IMR-90 (cell line): ENCODE data around the gene PHAF1. TPM values are rescaled to one million over a fixed set of nuclear protein-coding genes. Genes with fewer than 3 reads are reported as not detected.

Experiments
- ATAC-seq: fragments of 200-7000 bp; cut with Tn5 transposase; 2 replicates; pipeline ENCODE4 v1.9.1; 2020; ENCODE audit warnings: low read depth, mild to moderate bottlenecking, moderate library complexity
- BruUV-seq: library from RNA; stranded (reverse); fragments of 400-500 nt; replicated peaks from 2 replicates; lab custom pipeline; 2021; lab: Mats Ljungman, UMichigan
- CTCF ChIA-PET: fragments of 300-600 bp; formaldehyde crosslinking; extraction: SDS; loops from one replicate; lab custom pipeline; 2021; ENCODE audit warnings: antibody characterized with exemption; lab: Yijun Ruan, JAX
- POLR2A ChIA-PET: fragments of 300-600 bp; sonication (Branson Sonifier 250); formaldehyde crosslinking; loops from one replicate; lab custom pipeline; 2022; ENCODE audit warnings: antibody characterized with exemption; ENCODE audit not compliant: unreplicated experiment; lab: Charles Lee
- DNase-seq: peaks from one replicate; pipeline ENCODE4 v3.0.0; 2013
- H2AFZ ChIP-seq: replicated peaks from 2 replicates; pipeline ENCODE3; 2013; ENCODE audit warnings: low read length, mild to moderate bottlenecking; ENCODE audit not compliant: poor library complexity
- H2AK5ac ChIP-seq: 2 replicates; pipeline ENCODE4 v1.6.1; 2013; ENCODE audit warnings: low read depth, low read length, inconsistent platforms
- H2AK9ac ChIP-seq: replicated peaks from 2 replicates; pipeline ENCODE3; 2013; ENCODE audit warnings: mild to moderate bottlenecking, low read depth, low read length, moderate library complexity; ENCODE audit not compliant: poor library complexity
- H2BK120ac ChIP-seq: 2 replicates; pipeline ENCODE4 v1.6.1; 2013; ENCODE audit warnings: low read depth, low read length, inconsistent platforms
- H2BK15ac ChIP-seq: 3 replicates; pipeline ENCODE4 v1.6.1; 2013; ENCODE audit warnings: low read depth, low read length, inconsistent platforms
- H2BK20ac ChIP-seq: 2 replicates; pipeline ENCODE4 v1.6.1; 2013; ENCODE audit warnings: low read depth, mild to moderate bottlenecking, inconsistent platforms, low read length, moderate library complexity
- H2BK5ac ChIP-seq: 2 replicates; pipeline ENCODE4 v1.6.1; 2013; ENCODE audit warnings: mild to moderate bottlenecking, low read depth, low read length, inconsistent platforms; ENCODE audit not compliant: poor library complexity, severe bottlenecking
- H3K14ac ChIP-seq: replicated peaks from 2 replicates; pipeline ENCODE4 v1.6.1; 2013; ENCODE audit warnings: low read depth, low read length, inconsistent platforms
- H3K18ac ChIP-seq: 2 replicates; pipeline ENCODE4 v1.6.1; 2013; ENCODE audit warnings: low read depth, low read length, control low read depth
- H3K23ac ChIP-seq: 2 replicates; pipeline ENCODE4 v1.6.1; 2013; ENCODE audit warnings: low read depth, low read length, inconsistent platforms
- H3K27ac ChIP-seq: 2 replicates; pipeline ENCODE4 v1.5.1; 2013; ENCODE audit warnings: mild to moderate bottlenecking, control low read depth, low read length; ENCODE audit not compliant: insufficient read depth
- H3K27me3 ChIP-seq: 2 replicates; pipeline ENCODE4 v1.6.1; 2013; ENCODE audit warnings: low read length; ENCODE audit not compliant: control insufficient read depth, insufficient read depth
- H3K36me3 ChIP-seq: 2 replicates; pipeline ENCODE4 v1.6.1; 2013; ENCODE audit warnings: low read length, mixed read lengths; ENCODE audit not compliant: control insufficient read depth, insufficient read depth
- H3K4ac ChIP-seq: 2 replicates; pipeline ENCODE4 v1.6.1; 2013; ENCODE audit warnings: low read depth, low read length, inconsistent platforms
- H3K4me1 ChIP-seq: 2 replicates; pipeline ENCODE4 v1.6.1; 2013; ENCODE audit warnings: low read length, mixed read lengths; ENCODE audit not compliant: control insufficient read depth, insufficient read depth
- H3K4me2 ChIP-seq: 2 replicates; pipeline ENCODE4 v1.6.1; 2013; ENCODE audit warnings: low read depth, mild to moderate bottlenecking, control low read depth, low read length, moderate library complexity
- H3K4me3 ChIP-seq: 2 replicates; pipeline ENCODE4 v1.5.1; 2013; ENCODE audit warnings: low read depth, mild to moderate bottlenecking, control low read depth, low read length, moderate library complexity; ENCODE audit not compliant: insufficient read depth
- H3K56ac ChIP-seq: 2 replicates; pipeline ENCODE4 v1.6.1; 2013; ENCODE audit warnings: low read length, inconsistent platforms; ENCODE audit not compliant: insufficient read depth; ENCODE audit errors: extremely low read depth
- H3K79me1 ChIP-seq, 2 experiments: 2 replicates each; pipeline ENCODE4 v1.6.1; 2013; ENCODE audit warnings: low read length in 2 of 2, inconsistent platforms in 1 of 2, low read depth in 1 of 2
- H3K9ac ChIP-seq: 2 replicates; pipeline ENCODE4 v1.6.1; 2013; ENCODE audit warnings: low read depth, low read length, control low read depth
- H3K9me1 ChIP-seq: 2 replicates; pipeline ENCODE4 v1.6.1; 2013; ENCODE audit warnings: low read length, inconsistent platforms; ENCODE audit not compliant: insufficient read depth
- H3K9me3 ChIP-seq: 2 replicates; pipeline ENCODE4 v1.6.1; 2013; ENCODE audit warnings: low read length; ENCODE audit not compliant: control insufficient read depth, insufficient read depth
- H4K20me1 ChIP-seq: 2 replicates; pipeline ENCODE4 v1.6.1; 2013; ENCODE audit warnings: low read length, inconsistent platforms; ENCODE audit not compliant: insufficient read depth
- H4K5ac ChIP-seq: 2 replicates; pipeline ENCODE4 v1.6.1; 2013; ENCODE audit warnings: mild to moderate bottlenecking, low read depth, low read length, control low read depth
- H4K8ac ChIP-seq, 2 experiments: 2 replicates each; pipeline ENCODE4 v1.6.1; 2013; ENCODE audit warnings: low read depth in 2 of 2, low read length in 2 of 2, control low read depth in 1 of 2, inconsistent platforms in 1 of 2
- H4K91ac ChIP-seq: 2 replicates; pipeline ENCODE4 v1.6.1; 2013; ENCODE audit warnings: low read depth, low read length, inconsistent platforms; ENCODE audit not compliant: insufficient read depth
- CEBPB ChIP-seq: IDR thresholded peaks from 2 replicates; pipeline ENCODE4 v1.6.1; 2012; ENCODE audit warnings: low read depth, low read length, improper control_type of control experiment
- CHD1 ChIP-seq: IDR thresholded peaks from 2 replicates; pipeline ENCODE4 v1.6.1; 2012; ENCODE audit warnings: low read depth, low read length, improper control_type of control experiment
- WGBS, 2 experiments: methylation state at CpG; one replicate each; pipeline versions ENCODE4 v1.1.5 to v1.1.7; 2013; ENCODE audit warnings: missing lambda C conversion rate in 2 of 2; ENCODE audit not compliant: insufficient read length in 1 of 2; ENCODE audit errors: extremely low coverage in 2 of 2; 5-methylcytosine and 5-hydroxymethylcytosine counted together
- dilution Hi-C: fragments of 300-500 bp; cut with HindIII; formaldehyde crosslinking; loops from one replicate; pipeline ENCODE4 v1.14.3; 2018; ENCODE audit warnings: low sequenced_read_pairs; ENCODE audit not compliant: unreplicated experiment
- in situ Hi-C: fragments of 300-500 bp; cut with MboI; formaldehyde crosslinking; loops from 3 replicates; pipeline ENCODE4 v1.14.3; 2019; ENCODE audit warnings: low sequenced_read_pairs, inconsistent platforms, mixed read lengths
- intact Hi-C: fragments of 100-400 bp; cut with micrococcal nuclease; formaldehyde crosslinking; loops from 2 replicates; pipeline ENCODE4 v1.10.0; 2022
- polyA plus RNA-seq, 3 experiments: library from polyadenylated mRNA; depleted of rRNA; stranded (reverse); fragments of >200 nt; gene quantifications; 2 replicates each; pipeline ENCODE4 v1.2.3, GENCODE V29; 2012; ENCODE audit warnings: low replicate concordance in 1 of 3
- total RNA-seq: library from RNA; depleted of rRNA; stranded (reverse); fragments of >200 nt; gene quantifications from 2 replicates; pipeline ENCODE4 v1.2.3, GENCODE V29; 2012

Gene PHAF1
- total and polyA plus RNA-seq, 2 of the 4 experiments (the other 2 are of a cell fraction), result 14.0 to 19.8 TPM

DNA sequence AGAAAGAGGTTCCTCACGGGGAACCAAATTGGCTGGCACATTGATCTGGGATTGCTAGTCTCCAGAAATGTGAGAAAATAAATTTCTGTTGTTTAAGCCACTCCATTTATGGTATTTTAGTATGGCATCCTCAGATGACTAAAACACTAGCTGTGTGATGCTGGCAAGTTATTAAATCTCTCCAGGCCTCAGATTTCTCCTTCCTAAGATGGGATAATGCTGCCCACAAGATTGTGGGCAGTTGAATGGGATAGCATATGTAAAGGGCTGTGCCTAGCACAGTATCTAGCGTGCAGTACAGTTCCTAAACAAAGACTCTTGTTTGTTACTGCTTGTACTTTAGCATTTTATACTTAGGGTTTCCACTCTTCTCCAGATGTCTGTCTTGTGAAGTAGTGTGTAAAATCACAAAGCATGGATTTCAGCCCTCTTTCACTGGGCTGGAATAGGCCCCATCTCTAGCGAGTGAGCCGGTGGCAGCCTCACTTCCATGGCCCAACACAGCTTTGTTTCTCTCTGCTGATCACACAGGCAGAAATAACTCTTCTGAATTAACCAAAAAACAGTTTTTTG lies 38.2 kb upstream of the PHAF1 start:
- ChIA-PET POLR2A (no interaction called here), CTCF (no interaction called here)
- Histone ChIP-seq H3K4ac (no peak overlapping the region), H3K4me1 (peaks cover 2% of the 10 kb centered on the region; the same call in 1 of the 2 replicates), H4K91ac (no peak overlapping the region), H2BK5ac (peak overlapping the region; percentile 50), H4K20me1 (0 out of 2 replicates have a peak, but pooled peaks cover 3% of the 10 kb centered on the region), H3K9ac (no peak overlapping the region), H4K5ac (no peak overlapping the region), H3K36me3 (peaks cover 21% of the 10 kb centered on the region), H2BK15ac (no peak overlapping the region), H3K27ac (no peak overlapping the region), H3K18ac (no peak overlapping the region), H3K79me1 (peaks cover 24 to 59% of the 10 kb centered on the region in 2 experiments; a peak in 3 of 4 replicates), H3K23ac (no peak overlapping the region), H3K56ac (no peak overlapping the region), H2BK20ac (no peak overlapping the region), H3K9me1 (0 out of 2 replicates have a peak, but pooled peaks cover 8% of the 10 kb centered on the region), H3K14ac (no peak overlapping the region), H2BK120ac (no peak overlapping the region), H4K8ac (peak overlapping the region in 1 of 2 experiments; percentile 58; a peak in 2 of 4 replicates), H2AK5ac (no peak overlapping the region; the same call in 1 of the 2 replicates), H2AFZ (no peak overlapping the region), H3K27me3 (no peaks in the 10 kb centered on the region), H3K4me3 (no peak overlapping the region), H3K9me3 (no peaks in the 10 kb centered on the region), H2AK9ac (no peak overlapping the region), H3K4me2 (no peak overlapping the region)
- intact Hi-C loops (no loop called here), in situ Hi-C loops (no loop called here), dilution Hi-C loops (no loop called here)
- no CpG with 5 or more reads among the region's 4 CpGs for whole genome bisulfite sequencing, 2 experiments
- BruUV-seq, result no TSS peak
- DNase-seq, result no peak
- peak; percentile 53 for ATAC-seq
- TF ChIP-seq CHD1, result no peak
- TF ChIP-seq CEBPB, result no peak
